Measurements from ENCODE around the gene AK4. TPM values are rescaled to one million over a fixed set of nuclear protein-coding genes. Genes with fewer than 3 reads are reported as not detected.

Gene AK4
- total and polyA plus RNA-seq, 2 donors from 2014 or later: 47.6 to 131 TPM

GRCh38 chr1:65276197-65276939, 128.4 kb downstream of the AK4 start:
- peaks cover 0 to 9% (median 0%) of the 10 kb centered on the region in 3 donors for H3K4me1 ChIP-seq (ENCODE audit: control insufficient read depth in 2 of 3, insufficient read depth in 2 of 3, low read depth in 1 of 3, low read length in 3 of 3)
- FAIRE-seq (no peak), DNase-seq (no peak)
- TF ChIP-seq CTCF (IDR thresholded peaks at IDR 0.05; ENCODE audit: borderline replicate concordance, extremely low read depth, insufficient read depth): no peak
- no peak overlapping the region for H3K4me3 ChIP-seq (ENCODE audit: low read length in 3 of 3)
- no peaks in the 10 kb centered on the region for H3K9me3 ChIP-seq (ENCODE audit: control insufficient read depth in 2 of 3, insufficient read depth in 1 of 3, low read length in 3 of 3)
- no peak overlapping the region for H3K27ac ChIP-seq (ENCODE audit: low read depth in 2 of 2, low read length in 2 of 2)
- intact Hi-C loops (cut with DNase I): no loop called here
- H3K36me3 ChIP-seq (ENCODE audit: control insufficient read depth in 2 of 3, insufficient read depth in 3 of 3, low read length in 3 of 3): no peaks in the 10 kb centered on the region
- no peak overlapping the region for H3K9ac ChIP-seq (ENCODE audit: low read length in 3 of 3)
- H3K27me3 ChIP-seq (ENCODE audit: control insufficient read depth, insufficient read depth, low read length): no peaks in the 10 kb centered on the region

GRCh38 chr1:65277605-65278347, 129.8 kb downstream of the AK4 start:
- Histone ChIP-seq H3K9ac (ENCODE audit: low read length in 3 of 3) (no peak overlapping the region), H3K27me3 (ENCODE audit: control insufficient read depth, insufficient read depth, low read length) (no peaks in the 10 kb centered on the region), H3K36me3 (ENCODE audit: control insufficient read depth in 2 of 3, insufficient read depth in 3 of 3, low read length in 3 of 3) (no peaks in the 10 kb centered on the region), H3K4me1 (ENCODE audit: control insufficient read depth in 2 of 3, insufficient read depth in 2 of 3, low read depth in 1 of 3, low read length in 3 of 3) (peaks cover 0 to 9% (median 4%) of the 10 kb centered on the region in 3 donors), H3K27ac (ENCODE audit: low read depth in 2 of 2, low read length in 2 of 2) (no peak overlapping the region), H3K4me3 (ENCODE audit: low read length in 3 of 3) (no peak overlapping the region), H3K9me3 (ENCODE audit: control insufficient read depth in 2 of 3, insufficient read depth in 1 of 3, low read length in 3 of 3) (no peaks in the 10 kb centered on the region)
- no peak for DNase-seq
- TF ChIP-seq CTCF (IDR thresholded peaks at IDR 0.05; ENCODE audit: borderline replicate concordance, extremely low read depth, insufficient read depth): no peak
- no peak for FAIRE-seq
- intact Hi-C loops (cut with DNase I): no loop called here

GRCh38 chr1:65278376-65279069, 130.5 kb downstream of the AK4 start:
- DNase-seq (peak in 2 of 5 donors; percentile 34 to 43), FAIRE-seq (no peak)
- H3K9me3 ChIP-seq (ENCODE audit: control insufficient read depth in 2 of 3, insufficient read depth in 1 of 3, low read length in 3 of 3): no peaks in the 10 kb centered on the region
- H3K4me3 ChIP-seq (ENCODE audit: low read length in 3 of 3): no peak overlapping the region
- H3K36me3 ChIP-seq (ENCODE audit: control insufficient read depth in 2 of 3, insufficient read depth in 3 of 3, low read length in 3 of 3): no peaks in the 10 kb centered on the region
- TF ChIP-seq CTCF (IDR thresholded peaks at IDR 0.05; ENCODE audit: borderline replicate concordance, extremely low read depth, insufficient read depth): no peak
- H3K9ac ChIP-seq (ENCODE audit: low read length in 3 of 3): no peak overlapping the region
- intact Hi-C loops (cut with DNase I): no loop called here
- no peak overlapping the region for H3K27ac ChIP-seq (ENCODE audit: low read depth in 2 of 2, low read length in 2 of 2)
- H3K4me1 ChIP-seq (ENCODE audit: control insufficient read depth in 2 of 3, insufficient read depth in 2 of 3, low read depth in 1 of 3, low read length in 3 of 3): peaks cover 0 to 9% (median 4%) of the 10 kb centered on the region in 3 donors
- no peaks in the 10 kb centered on the region for H3K27me3 ChIP-seq (ENCODE audit: control insufficient read depth, insufficient read depth, low read length)

Measured in kidney (tissue), 14 donors.